ENCODE measurements around the gene PLCB4. TPM values are rescaled to one million over a fixed set of nuclear protein-coding genes. Genes with fewer than 3 reads are reported as not detected.

PLCB4 gene
- total RNA-seq, 2 experiments from 2014 or later, result 0.06 TPM; not detected in 1

DNA sequence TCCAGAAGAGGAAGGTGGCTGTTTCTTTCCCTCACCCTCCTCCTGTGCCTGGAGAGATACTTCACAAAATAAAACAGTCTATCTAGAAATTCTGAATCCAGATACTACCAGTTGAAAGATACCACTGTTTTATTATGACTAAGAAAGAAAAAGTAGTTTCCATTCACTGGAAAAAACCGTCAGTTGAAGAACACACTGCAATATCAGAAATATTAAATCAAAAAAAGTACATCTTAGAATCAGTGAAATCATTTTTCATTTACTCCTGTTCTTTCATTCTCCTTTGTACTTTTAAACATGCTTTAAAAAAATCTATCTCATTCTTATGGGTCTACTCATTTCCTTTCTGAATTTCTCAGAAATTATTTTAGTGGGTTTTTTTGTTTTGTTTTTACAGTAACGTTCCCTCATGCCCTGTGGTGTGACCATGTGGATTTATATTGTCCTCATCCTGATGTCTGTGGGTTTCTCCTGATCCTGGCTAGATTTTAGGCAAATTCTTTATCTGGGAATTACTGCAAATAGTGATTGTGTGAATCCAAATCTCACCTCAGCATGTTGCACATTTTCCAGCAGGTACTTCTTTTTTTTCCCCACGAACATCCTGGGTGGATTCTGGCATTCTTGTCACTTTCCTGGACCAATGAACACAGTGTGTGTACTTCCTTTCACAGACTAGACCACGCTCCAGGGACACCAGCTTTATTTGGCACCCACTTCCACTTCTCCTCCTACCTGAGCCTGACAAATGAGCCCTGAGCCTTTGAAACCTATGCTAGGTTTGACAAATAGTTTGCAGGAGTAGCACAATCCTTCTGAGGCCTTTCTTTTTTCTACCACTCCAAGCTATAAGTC is 331.5 kb downstream of the PLCB4 start:
- no peak overlapping the region for H3K4me3 ChIP-seq (ENCODE audit: low read length)
- no peaks in the 10 kb centered on the region for H3K9me3 Mint-ChIP-seq
- TF ChIP-seq CTCF (IDR thresholded peaks at IDR 0.05), result no peak
- intact Hi-C loops (cut with DNase I, micrococcal nuclease), result loop anchor here in 1 of 2 experiments (10.0 kb wide), 1 partner anchor 1024 kb away; no protein-coding TSS in a partner anchor
- H3K4me1 Mint-ChIP-seq (ENCODE audit: low read depth), result no peaks in the 10 kb centered on the region
- no peak overlapping the region for H3K27ac ChIP-seq (ENCODE audit: low read depth in 1 of 2, low read length in 2 of 2)
- H3K27me3 Mint-ChIP-seq, result no peaks in the 10 kb centered on the region
- H3K4me3 Mint-ChIP-seq, result no peak overlapping the region
- CTCF ChIA-PET, result no interaction called here
- H3K9me3 ChIP-seq (ENCODE audit: control insufficient read depth in 1 of 2, insufficient read depth in 1 of 2, low read length in 2 of 2), result no peaks in the 10 kb centered on the region
- POLR2A ChIA-PET, result no interaction called here
- no peaks in the 10 kb centered on the region for H3K27me3 ChIP-seq (ENCODE audit: control insufficient read depth in 1 of 2, insufficient read depth in 2 of 2, low read length in 2 of 2)
- H3K4me1 ChIP-seq (ENCODE audit: insufficient read depth, low read length), result no peaks in the 10 kb centered on the region
- H3K36me3 ChIP-seq (ENCODE audit: insufficient read depth, low read length), result no peaks in the 10 kb centered on the region
- DNase-seq (no peak), ATAC-seq (ENCODE audit: poor library complexity) (no peak)
- H3K27ac Mint-ChIP-seq, result no peak overlapping the region
- H3K36me3 Mint-ChIP-seq (ENCODE audit: low read depth), result no peaks in the 10 kb centered on the region

DNA sequence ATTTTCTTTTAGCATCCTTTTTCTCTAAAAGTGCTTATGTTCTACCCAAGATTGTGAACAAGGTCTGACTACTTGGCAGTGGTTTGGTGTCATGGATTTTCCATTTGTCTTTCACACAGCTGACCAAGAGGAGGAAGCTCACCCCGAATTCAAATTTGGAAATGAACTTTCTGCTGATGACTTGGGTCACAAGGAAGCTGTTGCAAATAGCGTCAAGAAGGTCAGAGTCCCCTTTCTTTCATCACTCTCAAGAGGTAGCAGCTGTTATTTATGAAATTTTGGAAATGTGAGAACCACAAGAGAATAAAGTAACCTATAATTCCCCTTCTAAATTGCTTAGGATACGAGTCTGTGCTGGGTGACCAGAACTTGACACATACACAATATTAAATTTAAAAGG is 332.5 kb downstream of the PLCB4 start:
- intact Hi-C loops (cut with DNase I, micrococcal nuclease), result loop anchor here in 1 of 2 experiments (10.0 kb wide), 1 partner anchor 1023 kb away; no protein-coding TSS in a partner anchor
- Mint-ChIP-seq H3K27ac (no peak overlapping the region), H3K4me1 (ENCODE audit: low read depth) (no peaks in the 10 kb centered on the region), H3K4me3 (no peak overlapping the region), H3K9me3 (no peaks in the 10 kb centered on the region), H3K36me3 (ENCODE audit: low read depth) (no peaks in the 10 kb centered on the region), H3K27me3 (no peaks in the 10 kb centered on the region)
- ATAC-seq (ENCODE audit: poor library complexity), result no peak
- no peak for TF ChIP-seq CTCF (IDR thresholded peaks at IDR 0.05)
- no peaks in the 10 kb centered on the region for H3K9me3 ChIP-seq (ENCODE audit: control insufficient read depth in 1 of 2, insufficient read depth in 1 of 2, low read length in 2 of 2)
- no peaks in the 10 kb centered on the region for H3K27me3 ChIP-seq (ENCODE audit: control insufficient read depth in 1 of 2, insufficient read depth in 2 of 2, low read length in 2 of 2)
- no peaks in the 10 kb centered on the region for H3K36me3 ChIP-seq (ENCODE audit: insufficient read depth, low read length)
- POLR2A ChIA-PET, result no interaction called here
- H3K4me1 ChIP-seq (ENCODE audit: insufficient read depth, low read length), result no peaks in the 10 kb centered on the region
- peak in 2 of 14 experiments; percentile 18 to 46 for DNase-seq
- no peak overlapping the region for H3K27ac ChIP-seq (ENCODE audit: low read depth in 1 of 2, low read length in 2 of 2)
- CTCF ChIA-PET, result no interaction called here
- no peak overlapping the region for H3K4me3 ChIP-seq (ENCODE audit: low read length)

DNA sequence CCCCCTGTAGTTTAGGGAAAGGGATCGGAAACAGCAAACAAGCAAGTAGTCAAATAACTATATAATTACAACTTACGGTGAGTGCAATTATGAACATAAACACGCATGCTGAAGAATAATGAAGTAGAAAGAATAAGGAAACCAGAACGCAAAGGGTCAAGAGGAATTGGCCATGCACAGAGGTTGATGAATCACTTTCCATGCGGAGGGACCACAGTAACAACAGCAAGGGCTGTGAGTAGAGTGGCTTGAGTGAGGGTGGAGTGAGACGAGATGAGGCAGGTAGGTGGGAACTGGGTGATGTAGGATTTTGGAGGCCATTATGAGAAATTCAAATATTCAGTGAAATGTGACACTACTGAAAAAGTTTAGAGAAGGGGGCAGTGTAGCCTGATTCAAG is 333.3 kb downstream of the PLCB4 start:
- CTCF ChIA-PET, result no interaction called here

More for the DNA sequence above, 333.3 kb downstream of the PLCB4 start:
- Histone ChIP-seq H3K4me3 (ENCODE audit: low read length) (no peak overlapping the region), H3K27ac (ENCODE audit: low read depth in 1 of 2, low read length in 2 of 2) (no peak overlapping the region), H3K4me1 (ENCODE audit: insufficient read depth, low read length) (no peaks in the 10 kb centered on the region), H3K27me3 (ENCODE audit: control insufficient read depth in 1 of 2, insufficient read depth in 2 of 2, low read length in 2 of 2) (no peaks in the 10 kb centered on the region), H3K9me3 (ENCODE audit: control insufficient read depth in 1 of 2, insufficient read depth in 1 of 2, low read length in 2 of 2) (no peaks in the 10 kb centered on the region), H3K36me3 (ENCODE audit: insufficient read depth, low read length) (no peaks in the 10 kb centered on the region)
- POLR2A ChIA-PET, result no interaction called here
- no peaks in the 10 kb centered on the region for H3K4me1 Mint-ChIP-seq (ENCODE audit: low read depth)
- H3K27me3 Mint-ChIP-seq, result no peaks in the 10 kb centered on the region
- DNase-seq (no peak), ATAC-seq (ENCODE audit: poor library complexity) (no peak)
- no peak for TF ChIP-seq CTCF (IDR thresholded peaks at IDR 0.05)
- no peaks in the 10 kb centered on the region for H3K9me3 Mint-ChIP-seq
- H3K36me3 Mint-ChIP-seq (ENCODE audit: low read depth), result no peaks in the 10 kb centered on the region
- H3K27ac Mint-ChIP-seq, result no peak overlapping the region
- H3K4me3 Mint-ChIP-seq, result no peak overlapping the region
- intact Hi-C loops (cut with DNase I, micrococcal nuclease), result loop anchor here in 1 of 2 experiments (10.0 kb wide), 1 partner anchor 1023 kb away; no protein-coding TSS in a partner anchor

Data from CD4-positive, alpha-beta T cell (primary cell).